ENCODE results near the gene AFG3L2.
A peak's percentile ranks its signal among the peaks of the same experiment; 100 is the strongest.
"Not testable (repeated sequence)": the region's sequence is repeated elsewhere in the genome, so short reads cannot be mapped to it uniquely, and the experiment has no call there.

Gene AFG3L2

DNA sequence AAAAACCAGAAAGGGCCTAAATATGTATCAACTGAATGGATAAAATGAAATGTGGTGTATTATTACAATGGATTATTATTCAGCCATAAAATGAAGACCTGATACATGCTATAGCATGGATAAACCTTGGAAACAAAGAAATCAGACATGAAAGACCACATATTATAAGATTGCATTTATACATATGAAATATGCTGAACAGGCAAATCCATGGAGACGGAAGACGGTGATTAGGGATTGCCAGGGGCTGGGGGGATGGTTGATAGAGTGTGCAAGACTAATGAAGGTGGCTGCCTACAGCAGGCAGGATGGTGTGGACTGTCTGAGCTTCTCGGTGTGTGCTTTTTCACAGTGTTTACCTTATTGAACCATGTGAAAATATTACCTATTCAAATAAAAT lies 11.4 kb upstream of the AFG3L2 start:
- DNase-seq (ENCODE audit: low read depth) = no peak
- H3K4me3 ChIP-seq (ENCODE audit: low read length) = no peak overlapping the region
- no peak for TF ChIP-seq CTCF (IDR thresholded peaks at IDR 0.05; ENCODE audit: insufficient read depth, low read depth, low read length, missing control alignments)

DNA sequence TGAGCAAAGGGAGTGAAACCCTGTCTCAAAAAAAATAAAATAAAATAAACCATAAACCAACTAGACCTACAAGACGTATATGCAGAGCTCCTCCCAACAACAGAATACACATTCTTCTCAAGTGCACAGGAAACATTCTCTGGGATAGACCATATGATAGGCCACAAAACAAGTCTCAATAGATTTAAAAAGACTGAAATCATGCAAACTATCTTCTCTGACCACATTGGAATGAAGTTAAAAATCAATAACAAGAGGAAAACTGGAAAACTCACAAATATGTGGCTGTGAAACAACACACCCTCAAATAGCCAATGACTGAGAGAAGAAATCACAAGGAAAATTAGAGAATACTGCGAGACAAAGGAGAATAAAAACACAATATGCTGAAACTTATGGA lies 7.2 kb upstream of the AFG3L2 start:
- no peak for DNase-seq (ENCODE audit: low read depth)
- no peak overlapping the region for H3K4me3 ChIP-seq (ENCODE audit: low read length)
- TF ChIP-seq CTCF (IDR thresholded peaks at IDR 0.05; ENCODE audit: insufficient read depth, low read depth, low read length, missing control alignments) = no peak

- not testable (repeated sequence) for DNase-seq (ENCODE audit: low read depth); H3K4me3 ChIP-seq (ENCODE audit: low read length)
These were observed 6.7 kb upstream of the AFG3L2 start for GRCh38 chr18:12383759-12384158.

DNA sequence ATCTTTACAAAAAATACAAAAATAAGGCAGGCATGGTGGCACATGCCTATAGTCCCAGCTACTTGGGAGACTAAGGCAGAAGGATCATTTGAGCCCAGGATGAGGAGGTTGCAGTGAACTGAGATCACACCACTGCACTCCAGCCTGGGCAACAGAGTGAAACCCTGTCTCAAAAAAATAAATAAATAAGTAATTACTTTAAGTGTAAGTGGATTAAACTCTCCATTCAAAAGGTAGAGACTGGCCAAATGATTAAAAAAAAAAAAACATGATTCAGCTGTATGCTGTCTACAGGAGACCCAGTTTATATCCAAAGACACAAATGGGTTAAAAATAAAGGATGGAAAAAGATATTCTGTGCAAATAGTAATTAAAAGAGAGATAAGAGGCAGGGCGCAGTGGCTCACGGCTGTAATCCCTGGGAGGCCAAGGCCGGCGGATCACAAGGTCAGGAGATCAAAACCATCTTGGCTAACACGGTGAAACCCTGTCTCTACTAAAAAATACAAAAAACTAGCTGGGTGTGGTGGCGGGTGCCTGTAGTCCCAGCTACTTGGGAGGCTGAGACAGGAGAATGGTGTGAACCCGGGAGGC lies 5.3 kb upstream of the AFG3L2 start:
- not testable (repeated sequence) for DNase-seq (ENCODE audit: low read depth); H3K4me3 ChIP-seq (ENCODE audit: low read length)

DNA sequence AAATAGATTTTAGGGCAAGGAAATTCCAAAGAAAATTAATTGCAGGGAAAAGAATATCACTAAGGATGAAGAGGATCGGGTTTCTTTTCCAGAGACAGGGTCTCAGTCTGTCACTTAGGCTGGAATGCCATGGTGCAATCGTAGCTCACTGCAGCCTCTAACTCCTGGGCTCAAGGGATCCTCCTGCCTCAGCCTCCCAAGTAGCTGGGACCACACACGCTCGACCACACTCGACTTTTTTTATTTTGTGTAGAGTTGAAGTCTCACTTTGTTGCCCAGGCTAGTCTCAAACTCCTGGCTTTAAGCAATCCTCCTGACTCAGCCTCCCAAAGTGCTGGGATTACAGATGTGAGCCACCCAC lies 1.2 kb upstream of the AFG3L2 start:
- not testable (repeated sequence) for DNase-seq (ENCODE audit: low read depth)
- H3K4me3 ChIP-seq (ENCODE audit: low read length) = peak overlapping the region; percentile 62

GRCh38 chr18:12377556-12378197 lies 650 bp upstream of the AFG3L2 start:
- DNase-seq (ENCODE audit: low read depth) = peak; percentile 99
- TF ChIP-seq CTCF (IDR thresholded peaks at IDR 0.05; ENCODE audit: insufficient read depth, low read depth, low read length, missing control alignments) = peak; percentile 43
- peak overlapping the region; percentile 62 for H3K4me3 ChIP-seq (ENCODE audit: low read length)

DNA sequence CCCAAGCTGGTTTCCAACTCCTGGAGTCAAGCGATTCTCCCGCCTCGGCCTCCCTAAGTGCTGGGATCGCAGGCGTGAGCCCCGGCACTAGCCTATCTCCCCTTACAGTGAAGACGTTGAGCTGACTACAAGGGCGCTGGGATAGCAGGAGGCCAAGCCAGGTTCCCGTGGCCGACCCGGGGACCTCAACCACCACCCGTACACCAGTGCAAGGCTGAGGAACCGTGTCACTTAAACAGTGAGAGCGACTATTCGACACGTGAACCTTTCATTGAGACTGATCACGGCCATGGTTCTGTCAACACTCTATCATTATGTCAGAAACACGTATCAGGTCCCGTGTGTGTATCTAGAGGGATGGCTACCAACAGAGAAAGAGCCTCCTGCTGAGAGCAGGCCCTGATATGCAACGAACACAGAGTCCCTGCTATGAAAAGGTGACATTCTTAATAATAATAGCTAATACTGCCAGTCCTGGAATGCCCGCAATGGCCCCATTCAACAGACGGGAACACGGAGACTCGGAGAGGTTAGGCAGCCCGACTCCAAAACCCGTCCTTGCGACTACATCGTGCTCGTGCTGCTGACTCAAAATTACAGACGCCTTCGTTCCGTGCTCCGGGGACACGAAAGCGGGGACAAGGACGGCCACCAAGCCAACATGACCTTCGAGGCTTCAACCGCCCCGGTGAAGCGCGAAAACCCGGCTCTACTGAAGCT lies 833 bp downstream of the AFG3L2 start:
- DNase-seq (ENCODE audit: low read depth) = peak; percentile 36
- TF ChIP-seq CTCF (IDR thresholded peaks at IDR 0.05; ENCODE audit: insufficient read depth, low read depth, low read length, missing control alignments) = no peak
- peak overlapping the region; percentile 85 for H3K4me3 ChIP-seq (ENCODE audit: low read length)

DNA sequence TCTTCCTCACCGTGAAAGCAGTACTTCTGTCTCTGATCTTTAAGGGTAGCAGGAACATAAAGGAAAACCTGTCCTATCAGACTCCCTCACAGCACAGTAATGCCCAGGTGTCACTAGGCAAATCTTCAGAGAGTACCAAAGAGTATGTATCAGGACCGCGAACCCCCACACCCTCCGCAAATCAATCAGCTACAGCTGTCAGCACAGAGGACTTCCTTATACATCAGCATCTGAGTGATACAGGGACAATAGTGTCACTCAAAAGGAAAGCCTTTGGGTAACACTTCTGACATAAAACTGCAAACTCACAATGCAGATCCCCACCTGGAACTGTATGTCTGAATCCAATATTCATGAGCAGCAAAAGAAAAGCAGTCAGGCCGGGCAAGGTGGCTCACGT lies 2.6 kb downstream of the AFG3L2 start:
- no peak for DNase-seq (ENCODE audit: low read depth)
- TF ChIP-seq CTCF (IDR thresholded peaks at IDR 0.05; ENCODE audit: insufficient read depth, low read depth, low read length, missing control alignments) = no peak
- H3K4me3 ChIP-seq (ENCODE audit: low read length) = no peak overlapping the region
